Esophagus squamous epithelium (tissue), 5 donors: ENCODE results near the gene ZNF579. TPM values are rescaled to one million over a fixed set of nuclear protein-coding genes. Genes with fewer than 3 reads are reported as not detected.

Experiments used
- DNase-seq: peaks from one replicate; lab custom pipeline; 2025; lab: John Stamatoyannopoulos, UW
- H3K27ac ChIP-seq, 4 donors: fragments of 200-600 bp; sonication (generic); one replicate each; pipeline ENCODE4 v1.5.1; 2016 to 2019; ENCODE audit warnings: mild to moderate bottlenecking in 1 of 4
- H3K27me3 ChIP-seq, 4 donors: fragments of 200-600 bp; sonication (generic); 1 replicate in 3 of 4; 2 replicates in 1 of 4; pipeline versions ENCODE4 v1.5.1 to v1.6.0; 2017 to 2021; ENCODE audit warnings: antibody characterized with exemption in 1 of 4
- H3K36me3 ChIP-seq, 3 donors: fragments of 200-600 bp; sonication (generic); one replicate each; pipeline ENCODE4 v1.5.1; 2016 to 2019
- H3K4me1 ChIP-seq, 3 donors: fragments of 200-600 bp; sonication (generic); one replicate each; pipeline ENCODE4 v1.5.1; 2017 to 2019
- H3K4me3 ChIP-seq, 4 donors: fragments of 200-600 bp; sonication (generic); 1 replicate in 3 of 4; 2 replicates in 1 of 4; pipeline ENCODE4 v1.5.1; 2016 to 2019; ENCODE audit warnings: mild to moderate bottlenecking in 2 of 4, moderate library complexity in 1 of 4
- H3K9me3 ChIP-seq, 3 donors: fragments of 200-600 bp; sonication (generic); one replicate each; pipeline ENCODE4 v1.5.1; 2016 to 2019
- CTCF ChIP-seq, 6 experiments: fragments of 450-650 bp in 4 of 6; fragments of 200-600 bp in 2 of 6; sonication (generic) in 2 of 6; IDR thresholded peaks; one replicate each; pipeline ENCODE4 v1.5.1; 2016 to 2019; ENCODE audit warnings: antibody characterized with exemption in 6 of 6, mild to moderate bottlenecking in 4 of 6, moderate library complexity in 4 of 6
- POLR2A ChIP-seq, 4 donors: fragments of 450-650 bp; IDR thresholded peaks; one replicate each; pipeline ENCODE4 v1.6.1; 2017; ENCODE audit warnings: antibody characterized with exemption in 4 of 4, mild to moderate bottlenecking in 4 of 4, moderate library complexity in 3 of 4
- WGBS, 2 donors: methylation state at CpG; one replicate each; pipeline ENCODE4 v1.1.5; 2018; 5-methylcytosine and 5-hydroxymethylcytosine counted together
- intact Hi-C: fragments of 100-400 bp; cut with DNase I; formaldehyde crosslinking; loops from one replicate; pipeline ENCODE4 v1.15.0; 2022
- total RNA-seq, 4 donors: library from RNA; depleted of rRNA; stranded (reverse); fragments of >200 nt; gene quantifications; one replicate each; pipeline ENCODE4 v1.1.0, GENCODE V29; 2016
- donor health status: DM: yes; HTN: yes; CAD: no.

Gene ZNF579
- total RNA-seq, 4 donors from 2014 or later = 0.75 to 3.0 (median 2.2) TPM

GRCh38 chr19:55615543-55616394 lies 35.1 kb upstream of the ZNF579 start:
- H3K27ac ChIP-seq = no peak overlapping the region
- H3K4me1 ChIP-seq = peaks cover 2 to 33% (median 4%) of the 10 kb centered on the region in 3 donors
- H3K9me3 ChIP-seq = no peaks in the 10 kb centered on the region
- WGBS, 2 donors = 99% methylated on average over 12 of the region's 88 CpGs; no CpG with 5 or more reads in 1 of the 2 donors
- peaks cover 11 to 58% (median 26%) of the 10 kb centered on the region in 3 donors for H3K36me3 ChIP-seq
- TF ChIP-seq CTCF (IDR thresholded peaks at IDR 0.05) (no peak), POLR2A (IDR thresholded peaks at IDR 0.05) (no peak)
- intact Hi-C loops = no loop called here
- H3K27me3 ChIP-seq = no peaks in the 10 kb centered on the region
- DNase-seq = no peak
- no peak overlapping the region for H3K4me3 ChIP-seq

- H3K27ac ChIP-seq = no peak overlapping the region
- TF ChIP-seq POLR2A (IDR thresholded peaks at IDR 0.05) = no peak
- TF ChIP-seq CTCF (IDR thresholded peaks at IDR 0.05) = no peak
- intact Hi-C loops = loop anchor here (5.0 kb wide), 1 partner anchor 98 kb away; no protein-coding TSS in a partner anchor
- WGBS, 2 donors = 95 to 100% methylated on average over 1 to 24 of the region's 98 CpGs
- no peaks in the 10 kb centered on the region for H3K9me3 ChIP-seq
- H3K4me3 ChIP-seq = no peak overlapping the region
- H3K4me1 ChIP-seq = peaks cover 2 to 34% (median 4%) of the 10 kb centered on the region in 3 donors
- no peaks in the 10 kb centered on the region for H3K27me3 ChIP-seq
- no peak for DNase-seq
- H3K36me3 ChIP-seq = peaks cover 11 to 63% (median 26%) of the 10 kb centered on the region in 3 donors
Observed at GRCh38 chr19:55614711-55615542, 34.3 kb upstream of the ZNF579 start.

- Histone ChIP-seq H3K4me3 (no peak overlapping the region), H3K4me1 (peaks cover 0 to 30% (median 4%) of the 10 kb centered on the region in 3 donors), H3K27me3 (no peaks in the 10 kb centered on the region), H3K27ac (no peak overlapping the region), H3K36me3 (peaks cover 11 to 71% (median 26%) of the 10 kb centered on the region in 3 donors), H3K9me3 (no peaks in the 10 kb centered on the region)
- no peak for DNase-seq
- intact Hi-C loops = loop anchor here (5.0 kb wide), 1 partner anchor 97 kb away; no protein-coding TSS in a partner anchor
- 96 to 97% methylated on average over 13 to 28 of the region's 75 CpGs for WGBS, 2 donors
- TF ChIP-seq CTCF (IDR thresholded peaks at IDR 0.05) (no peak), POLR2A (IDR thresholded peaks at IDR 0.05) (no peak)
Observed at GRCh38 chr19:55613930-55614710, 33.5 kb upstream of the ZNF579 start.

GRCh38 chr19:55613396-55613795 lies 32.7 kb upstream of the ZNF579 start:
- Histone ChIP-seq H3K27ac (no peak overlapping the region), H3K36me3 (peaks cover 15 to 78% (median 26%) of the 10 kb centered on the region in 3 donors), H3K4me1 (peaks cover 0 to 23% (median 4%) of the 10 kb centered on the region in 3 donors), H3K27me3 (no peaks in the 10 kb centered on the region), H3K9me3 (no peaks in the 10 kb centered on the region), H3K4me3 (no peak overlapping the region)
- no peak for DNase-seq
- intact Hi-C loops = loop anchor here (5.0 kb wide), 1 partner anchor 96 kb away; no protein-coding TSS in a partner anchor
- no peak for TF ChIP-seq CTCF (IDR thresholded peaks at IDR 0.05)
- no peak for TF ChIP-seq POLR2A (IDR thresholded peaks at IDR 0.05)
- 86 to 89% methylated on average over 7 to 14 of the region's 27 CpGs for WGBS, 2 donors
